Measurements from ENCODE around the gene CSTPP1. TPM values are rescaled to one million over a fixed set of nuclear protein-coding genes. Genes with fewer than 3 reads are reported as not detected.

The CSTPP1 gene
- total and polyA plus RNA-seq, 2 of the 4 experiments (the other 2 are of a cell fraction), result 22.0 to 35.7 TPM

DNA sequence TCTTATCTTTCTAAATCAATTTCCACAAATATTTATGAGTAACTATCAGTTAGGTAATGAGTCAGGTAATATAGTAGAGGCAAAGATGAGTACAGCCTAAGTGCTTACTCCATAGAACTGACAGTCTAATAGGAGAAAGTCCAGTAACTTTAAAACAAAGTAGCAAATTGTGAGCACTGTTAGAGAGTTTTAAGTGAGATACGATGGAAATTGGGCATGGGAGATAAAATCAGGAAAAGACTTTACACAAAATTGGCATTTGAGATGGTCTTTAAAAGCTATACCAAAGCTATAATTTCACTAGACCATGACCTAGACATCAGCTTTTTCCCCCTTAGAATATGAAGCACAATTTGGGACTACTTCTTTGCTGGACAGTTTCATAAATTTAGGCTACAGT, 113.7 kb downstream of the CSTPP1 start:
- Histone ChIP-seq H2BK120ac (ENCODE audit: low read depth, low read length) (no peak overlapping the region), H4K91ac (ENCODE audit: insufficient read depth, low read depth, low read length) (no peak overlapping the region), H2AK9ac (replicated peaks; ENCODE audit: low read depth, low read length, poor library complexity) (no peak overlapping the region), H3K9me1 (ENCODE audit: insufficient read depth, low read length) (no peaks in the 10 kb centered on the region), H3K79me1 (ENCODE audit: low read depth in 1 of 2, low read length in 2 of 2) (no peaks in the 10 kb centered on the region), H3K18ac (ENCODE audit: low read depth, low read length) (no peak overlapping the region), H2AK5ac (ENCODE audit: low read depth, low read length) (no peak overlapping the region), H4K20me1 (ENCODE audit: insufficient read depth, low read length) (no peaks in the 10 kb centered on the region), H2AFZ (replicated peaks; ENCODE audit: low read length, poor library complexity) (no peak overlapping the region), H3K27me3 (ENCODE audit: control insufficient read depth, insufficient read depth, low read length) (no peaks in the 10 kb centered on the region), H2BK20ac (ENCODE audit: low read depth, low read length) (no peak overlapping the region), H3K23ac (ENCODE audit: low read depth, low read length) (no peak overlapping the region), H3K4ac (ENCODE audit: low read depth, low read length) (no peak overlapping the region), H4K8ac (ENCODE audit: low read depth in 2 of 2, low read length in 2 of 2) (no peak overlapping the region), H3K14ac (replicated peaks; ENCODE audit: low read depth, low read length) (no peak overlapping the region), H3K36me3 (ENCODE audit: control insufficient read depth, insufficient read depth, low read length) (no peaks in the 10 kb centered on the region), H2BK5ac (ENCODE audit: low read depth, low read length, poor library complexity, severe bottlenecking) (no peak overlapping the region), H3K4me1 (ENCODE audit: control insufficient read depth, insufficient read depth, low read length) (peaks cover 4% of the 10 kb centered on the region; the same call in 1 of the 2 replicates), H4K5ac (ENCODE audit: low read depth, low read length) (no peak overlapping the region), H3K9ac (ENCODE audit: low read depth, low read length) (no peak overlapping the region), H3K9me3 (ENCODE audit: control insufficient read depth, insufficient read depth, low read length) (no peaks in the 10 kb centered on the region), H3K4me2 (ENCODE audit: low read depth, low read length) (no peak overlapping the region), H3K4me3 (ENCODE audit: insufficient read depth, low read depth, low read length) (no peak overlapping the region), H3K27ac (ENCODE audit: insufficient read depth, low read length) (no peak overlapping the region), H3K56ac (ENCODE audit: extremely low read depth, insufficient read depth, low read length) (no peak overlapping the region), H2BK15ac (ENCODE audit: low read depth, low read length) (no peak overlapping the region)
- no TSS peak for BruUV-seq (replicated peaks)
- TF ChIP-seq MXI1 (IDR thresholded peaks at IDR 0.05; ENCODE audit: borderline replicate concordance, low read depth, low read length) (no peak), RAD21 (IDR thresholded peaks at IDR 0.05; ENCODE audit: low read length) (no peak), SMC3 (IDR thresholded peaks at IDR 0.05; ENCODE audit: low read depth, low read length) (no peak), NFE2L2 (IDR thresholded peaks at IDR 0.05; ENCODE audit: low read depth, low read length) (no peak), CEBPB (IDR thresholded peaks at IDR 0.05; ENCODE audit: low read depth, low read length) (no peak), RFX5 (IDR thresholded peaks at IDR 0.05; ENCODE audit: low read depth, low read length) (no peak)
- no CpG with 5 or more reads among the region's 1 CpG for WGBS, 2 experiments (ENCODE audit: extremely low coverage in 2 of 2, insufficient read length in 1 of 2)
- intact Hi-C loops (cut with micrococcal nuclease) (no loop called here), in situ Hi-C loops (cut with MboI; ENCODE audit: low sequenced_read_pairs) (no loop called here), dilution Hi-C loops (cut with HindIII; ENCODE audit: low sequenced_read_pairs, unreplicated experiment) (no loop called here)
- CTCF ChIA-PET, result interaction anchor here (0.9 kb wide), 1 partner anchor 8 kb away, joined by 3 read pairs; no protein-coding TSS in a partner anchor
- DNase-seq (no peak), ATAC-seq (ENCODE audit: low read depth) (no peak)
- POLR2A ChIA-PET (ENCODE audit: unreplicated experiment), result no interaction called here
